ENCODE results near the gene SFXN3.

Gene SFXN3

DNA sequence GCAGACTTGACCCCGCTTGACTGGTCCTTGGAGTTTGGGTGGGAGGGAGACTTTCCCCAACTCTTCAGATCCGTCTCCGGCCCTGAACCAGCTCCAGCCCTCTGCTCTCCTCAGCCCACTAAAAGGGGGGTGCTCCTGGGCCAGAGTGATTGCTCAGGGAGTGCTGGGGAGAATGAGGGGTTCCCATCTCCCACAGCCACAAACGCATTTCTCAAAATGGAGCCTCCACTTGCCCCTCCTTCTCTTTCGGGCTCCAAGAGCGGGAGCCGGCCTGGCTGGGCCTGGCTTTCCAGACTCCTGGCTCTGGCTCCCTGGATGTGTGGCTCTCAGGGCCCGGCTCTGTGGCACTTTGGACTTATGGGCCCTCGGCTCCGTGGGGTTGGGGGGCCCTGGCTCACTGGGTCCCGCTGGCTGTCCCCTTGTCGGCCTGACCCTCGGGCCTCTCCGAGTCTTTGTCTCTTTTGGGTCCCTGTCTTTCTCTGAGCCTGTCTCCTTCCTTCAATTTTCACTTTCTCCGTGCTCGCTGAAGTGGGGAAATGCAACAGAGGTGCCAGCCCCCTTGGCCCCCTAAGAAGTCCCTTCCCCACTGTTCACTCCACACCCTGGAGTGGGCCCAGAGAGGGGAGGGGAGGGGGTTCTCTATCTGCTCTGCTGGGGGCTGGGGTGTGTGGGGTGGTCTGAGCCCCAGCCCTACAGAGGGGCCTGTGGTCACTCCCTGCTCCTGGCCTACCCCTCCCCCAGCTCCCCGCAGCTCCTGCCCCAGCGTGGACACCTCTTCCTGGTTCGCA, 30.7 kb upstream of the SFXN3 start:
- no peak for DNase-seq (ENCODE audit: low read depth)
- peak overlapping the region; percentile 83 for H3K4me3 ChIP-seq (ENCODE audit: low read depth, low read length)
- TF ChIP-seq CTCF (conservative IDR thresholded peaks at IDR 0.05; ENCODE audit: low read depth, low read length) = no peak

GRCh38 chr10:101000915-101001658, 29.9 kb upstream of the SFXN3 start:
- peak; percentile 94 for DNase-seq (ENCODE audit: low read depth)
- H3K4me3 ChIP-seq (ENCODE audit: low read depth, low read length) = peak overlapping the region; percentile 83
- TF ChIP-seq CTCF (conservative IDR thresholded peaks at IDR 0.05; ENCODE audit: low read depth, low read length) = no peak

DNA sequence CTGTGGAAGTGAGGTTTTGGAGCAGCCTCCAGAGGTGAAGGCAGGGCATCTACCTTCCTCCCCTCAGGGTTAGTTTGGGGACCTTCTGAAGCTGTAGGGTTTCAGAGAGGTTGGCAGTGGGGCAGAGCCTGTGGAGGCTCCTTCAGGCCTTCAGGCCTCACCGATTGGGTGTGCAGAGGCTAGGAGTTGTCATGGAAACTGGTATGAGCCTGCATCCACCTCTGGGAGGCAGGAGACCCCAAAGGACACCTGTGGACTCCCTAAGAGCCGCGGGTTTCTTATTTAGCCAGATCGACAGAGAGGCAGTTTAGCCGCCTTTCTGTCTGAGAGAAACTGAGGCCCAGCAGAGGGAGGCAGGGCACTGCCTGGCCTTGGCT, 29.4 kb upstream of the SFXN3 start:
- H3K4me3 ChIP-seq (ENCODE audit: low read depth, low read length) = peak overlapping the region; percentile 83
- TF ChIP-seq CTCF (conservative IDR thresholded peaks at IDR 0.05; ENCODE audit: low read depth, low read length) = no peak
- DNase-seq (ENCODE audit: low read depth) = no peak

DNA sequence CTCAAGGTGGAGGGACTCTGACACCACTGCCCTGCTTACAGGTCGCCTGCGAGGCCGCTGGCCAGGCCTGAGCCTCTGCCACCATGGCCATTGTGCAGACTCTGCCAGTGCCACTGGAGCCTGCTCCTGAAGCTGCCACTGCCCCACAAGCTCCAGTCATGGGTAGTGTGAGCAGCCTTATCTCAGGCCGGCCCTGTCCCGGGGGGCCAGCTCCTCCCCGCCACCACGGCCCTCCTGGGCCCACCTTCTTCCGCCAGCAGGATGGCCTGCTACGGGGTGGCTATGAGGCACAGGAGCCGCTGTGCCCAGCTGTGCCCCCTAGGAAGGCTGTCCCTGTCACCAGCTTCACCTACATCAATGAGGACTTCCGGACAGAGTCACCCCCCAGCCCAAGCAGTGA, 28.6 kb upstream of the SFXN3 start:
- H3K4me3 ChIP-seq (ENCODE audit: low read depth, low read length) = no peak overlapping the region
- TF ChIP-seq CTCF (conservative IDR thresholded peaks at IDR 0.05; ENCODE audit: low read depth, low read length) = no peak
- no peak for DNase-seq (ENCODE audit: low read depth)

DNA sequence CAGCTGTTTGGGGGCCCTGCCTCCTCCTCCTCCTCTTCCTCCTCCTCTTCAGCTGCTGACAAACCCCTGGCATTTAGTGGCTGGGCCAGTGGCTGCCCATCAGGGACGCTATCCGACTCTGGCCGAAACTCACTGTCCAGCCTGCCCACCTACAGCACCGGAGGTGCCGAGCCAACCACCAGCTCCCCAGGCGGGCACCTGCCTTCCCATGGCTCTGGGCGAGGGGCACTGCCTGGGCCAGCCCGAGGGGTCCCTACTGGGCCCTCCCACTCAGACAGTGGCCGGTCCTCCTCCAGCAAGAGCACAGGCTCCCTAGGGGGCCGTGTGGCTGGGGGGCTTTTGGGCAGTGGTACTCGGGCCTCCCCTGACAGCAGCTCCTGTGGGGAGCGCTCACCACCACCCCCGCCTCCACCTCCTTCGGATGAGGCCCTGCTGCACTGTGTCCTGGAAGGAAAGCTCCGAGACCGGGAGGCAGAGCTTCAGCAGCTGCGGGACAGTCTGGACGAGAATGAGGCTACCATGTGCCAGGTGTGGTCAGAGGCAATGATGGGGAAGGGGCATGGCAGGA, 27.3 kb upstream of the SFXN3 start:
- no peak for DNase-seq (ENCODE audit: low read depth)
- no peak overlapping the region for H3K4me3 ChIP-seq (ENCODE audit: low read depth, low read length)

GRCh38 chr10:101005361-101005760, 25.7 kb upstream of the SFXN3 start:
- no peak for TF ChIP-seq CTCF (conservative IDR thresholded peaks at IDR 0.05; ENCODE audit: low read depth, low read length)
- no peak for DNase-seq (ENCODE audit: low read depth)
- H3K4me3 ChIP-seq (ENCODE audit: low read depth, low read length) = no peak overlapping the region

More for the DNA sequence above, 27.3 kb upstream of the SFXN3 start:
- TF ChIP-seq CTCF (conservative IDR thresholded peaks at IDR 0.05; ENCODE audit: low read depth, low read length) = no peak

All from choroid plexus epithelial cell (primary cell).